GM13976 (cell line): Measurements from ENCODE around the gene FRZB.
A peak's percentile ranks its signal among the peaks of the same experiment; 100 is the strongest.

Experiments
- DNase-seq: peaks from one replicate; pipeline ENCODE4 v3.0.0; 2012; ENCODE audit warnings: low spot score
- in situ Hi-C: fragments of 300-500 bp; cut with MboI; formaldehyde crosslinking; loops from one replicate; pipeline ENCODE4 v1.12.0; 2022; ENCODE audit warnings: low sequenced_read_pairs, mixed read lengths, inconsistent platforms; ENCODE audit not compliant: unreplicated experiment
- TF ChIP-seq, protein P1 (sequence below): IDR thresholded peaks from 2 replicates; pipeline ENCODE4 v1.5.1; 2012; ENCODE audit warnings: borderline replicate concordance, mild to moderate bottlenecking; ENCODE audit not compliant: insufficient read depth; ENCODE audit errors: extremely low read depth, missing control alignments, control extremely low read depth

The FRZB gene

DNA sequence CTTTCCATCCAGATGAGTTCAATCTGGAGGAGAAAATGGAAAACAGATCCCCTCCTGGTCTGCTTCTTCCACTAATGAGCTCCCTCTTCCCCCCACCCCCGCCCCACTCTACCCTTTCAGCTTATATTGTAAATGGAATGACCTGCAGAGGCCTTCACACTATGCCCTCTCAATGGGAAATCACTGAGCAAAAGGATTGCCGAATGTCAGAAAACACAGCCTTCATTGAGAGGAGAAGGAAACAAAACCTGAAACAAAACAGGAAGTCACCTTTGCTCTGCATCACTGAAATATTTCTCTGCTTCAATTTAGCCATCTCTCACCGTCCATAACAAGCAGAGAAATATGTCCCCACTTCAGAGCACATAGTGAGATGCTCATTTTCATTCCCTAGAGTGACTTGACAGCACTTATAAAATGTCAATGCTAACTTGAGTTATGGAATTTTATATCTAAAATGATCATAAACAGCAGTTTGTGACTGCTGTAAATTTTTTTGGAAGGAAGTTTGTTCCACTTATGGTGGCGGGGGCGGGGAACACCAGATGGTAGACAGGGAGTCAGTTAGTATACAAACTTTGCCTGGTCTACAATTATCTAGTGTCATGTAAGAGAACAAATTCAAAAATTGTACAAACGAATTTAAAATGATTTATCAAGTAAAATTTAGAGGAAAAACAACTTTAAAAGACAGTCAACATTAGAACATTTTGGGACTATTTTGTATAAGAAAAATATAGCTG is 1.8 kb upstream of the FRZB start:
- no peak for DNase-seq
- in situ Hi-C loops, result no loop called here
- TF ChIP-seq, protein P1, sequence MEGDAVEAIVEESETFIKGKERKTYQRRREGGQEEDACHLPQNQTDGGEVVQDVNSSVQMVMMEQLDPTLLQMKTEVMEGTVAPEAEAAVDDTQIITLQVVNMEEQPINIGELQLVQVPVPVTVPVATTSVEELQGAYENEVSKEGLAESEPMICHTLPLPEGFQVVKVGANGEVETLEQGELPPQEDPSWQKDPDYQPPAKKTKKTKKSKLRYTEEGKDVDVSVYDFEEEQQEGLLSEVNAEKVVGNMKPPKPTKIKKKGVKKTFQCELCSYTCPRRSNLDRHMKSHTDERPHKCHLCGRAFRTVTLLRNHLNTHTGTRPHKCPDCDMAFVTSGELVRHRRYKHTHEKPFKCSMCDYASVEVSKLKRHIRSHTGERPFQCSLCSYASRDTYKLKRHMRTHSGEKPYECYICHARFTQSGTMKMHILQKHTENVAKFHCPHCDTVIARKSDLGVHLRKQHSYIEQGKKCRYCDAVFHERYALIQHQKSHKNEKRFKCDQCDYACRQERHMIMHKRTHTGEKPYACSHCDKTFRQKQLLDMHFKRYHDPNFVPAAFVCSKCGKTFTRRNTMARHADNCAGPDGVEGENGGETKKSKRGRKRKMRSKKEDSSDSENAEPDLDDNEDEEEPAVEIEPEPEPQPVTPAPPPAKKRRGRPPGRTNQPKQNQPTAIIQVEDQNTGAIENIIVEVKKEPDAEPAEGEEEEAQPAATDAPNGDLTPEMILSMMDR, result no peak

GRCh38 chr2:182867426-182868053 is 1.1 kb upstream of the FRZB start:
- TF ChIP-seq, protein P1, result no peak
- peak; percentile 12 for DNase-seq
- in situ Hi-C loops, result no loop called here

- TF ChIP-seq, protein P1, result no peak
- peak; percentile 15 for DNase-seq
- in situ Hi-C loops, result no loop called here
Observed at GRCh38 chr2:182866095-182866460, 359 bp downstream of the FRZB start.

- TF ChIP-seq, protein P1, result no peak
- DNase-seq, result no peak
- in situ Hi-C loops, result no loop called here
Observed at GRCh38 chr2:182864949-182865570, 1.4 kb downstream of the FRZB start.

DNA sequence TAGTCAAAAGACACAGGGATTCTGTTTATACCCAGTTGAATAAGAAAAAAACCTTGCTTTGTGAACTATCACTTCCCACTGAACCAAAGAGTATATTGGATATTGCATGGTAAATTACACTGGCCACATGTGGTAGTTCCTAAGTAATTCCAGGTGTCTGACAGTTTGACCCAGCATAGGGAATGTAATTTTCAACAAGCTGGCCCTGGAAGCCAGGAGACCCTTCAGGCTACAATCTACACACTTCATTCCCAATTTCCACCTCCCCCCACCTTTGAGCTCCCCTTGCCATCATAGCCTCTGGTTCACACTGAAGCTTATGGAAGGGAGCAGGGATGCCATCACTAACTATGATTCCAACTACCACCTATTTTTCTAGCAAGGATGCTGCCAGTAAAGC is 2.8 kb downstream of the FRZB start:
- no peak for DNase-seq
- TF ChIP-seq, protein P1, result no peak
- in situ Hi-C loops, result no loop called here

DNA sequence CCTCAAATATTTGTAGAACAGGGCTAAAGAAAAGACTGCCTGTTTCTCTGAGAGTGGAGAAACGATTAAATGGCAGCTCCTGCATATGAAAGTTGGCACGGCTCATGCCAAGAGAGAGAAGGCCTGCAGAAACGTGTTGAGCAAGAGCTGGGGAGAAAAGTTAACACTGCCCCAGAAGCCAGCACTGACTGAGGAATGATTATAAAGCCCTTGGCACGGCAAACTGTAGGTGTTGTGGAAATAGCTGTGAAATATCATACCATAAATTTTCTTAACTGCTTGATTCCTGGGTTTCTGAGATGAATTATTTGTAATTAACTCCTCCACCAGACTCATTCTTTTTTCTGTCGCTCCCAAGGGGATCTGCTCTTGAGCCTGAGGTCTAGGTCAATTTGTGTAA is 4.3 kb downstream of the FRZB start:
- DNase-seq, result no peak
- TF ChIP-seq, protein P1, result no peak
- in situ Hi-C loops, result no loop called here
